Measurements from ENCODE around the gene SSH2.
"Not testable (repeated sequence)": the region's sequence is repeated elsewhere in the genome, so short reads cannot be mapped to it uniquely, and the experiment has no call there.

SSH2 gene

GRCh38 chr17:29698019-29698777, 231.8 kb downstream of the SSH2 start:
- no peak for DNase-seq

- no peak for DNase-seq
Observed at GRCh38 chr17:29697371-29697770, 232.7 kb downstream of the SSH2 start.

GRCh38 chr17:29694918-29695563, 235.0 kb downstream of the SSH2 start:
- no peak for DNase-seq

- no peak for DNase-seq
Observed at GRCh38 chr17:29693751-29694150, 236.3 kb downstream of the SSH2 start.

GRCh38 chr17:29687596-29687995, 242.4 kb downstream of the SSH2 start:
- no peak for DNase-seq

GRCh38 chr17:29686993-29687590, 242.9 kb downstream of the SSH2 start:
- no peak for DNase-seq

- no peak for DNase-seq
Observed at GRCh38 chr17:29683481-29683880, 246.5 kb downstream of the SSH2 start.

- DNase-seq: no peak
Observed at GRCh38 chr17:29682987-29683386, 247.0 kb downstream of the SSH2 start.

GRCh38 chr17:29682054-29682453, 248.0 kb downstream of the SSH2 start:
- DNase-seq: no peak

GRCh38 chr17:29677824-29678223, 252.2 kb downstream of the SSH2 start:
- no peak for DNase-seq

- DNase-seq: no peak
Observed at GRCh38 chr17:29677221-29677791, 252.7 kb downstream of the SSH2 start.

GRCh38 chr17:29675961-29676360, 254.1 kb downstream of the SSH2 start:
- DNase-seq: not testable (repeated sequence)

- DNase-seq: no peak
Observed at GRCh38 chr17:29674281-29674680, 255.7 kb downstream of the SSH2 start.

GRCh38 chr17:29671661-29672060, 258.4 kb downstream of the SSH2 start:
- no peak for DNase-seq

- no peak for DNase-seq
Observed at GRCh38 chr17:29669266-29669665, 260.8 kb downstream of the SSH2 start.

GRCh38 chr17:29667969-29668368, 262.1 kb downstream of the SSH2 start:
- no peak for DNase-seq

- DNase-seq: no peak
Observed at GRCh38 chr17:29665481-29665810, 264.6 kb downstream of the SSH2 start.

- no peak for DNase-seq
Observed at GRCh38 chr17:29664743-29665480, 265.1 kb downstream of the SSH2 start.

- DNase-seq: no peak
Observed at GRCh38 chr17:29663155-29663554, 266.9 kb downstream of the SSH2 start.

GRCh38 chr17:29661213-29661612, 268.8 kb downstream of the SSH2 start:
- DNase-seq: no peak

- DNase-seq: no peak
Observed at GRCh38 chr17:29659155-29659554, 270.9 kb downstream of the SSH2 start.

- no peak for DNase-seq
Observed at GRCh38 chr17:29655323-29655722, 274.7 kb downstream of the SSH2 start.

GRCh38 chr17:29653995-29654714, 275.9 kb downstream of the SSH2 start:
- no peak for DNase-seq

Data from NCI-H748 treated with DMSO at 0.1 percent for 48 hours (cell line).